ENCODE data around the gene TBC1D20.

Gene TBC1D20

DNA sequence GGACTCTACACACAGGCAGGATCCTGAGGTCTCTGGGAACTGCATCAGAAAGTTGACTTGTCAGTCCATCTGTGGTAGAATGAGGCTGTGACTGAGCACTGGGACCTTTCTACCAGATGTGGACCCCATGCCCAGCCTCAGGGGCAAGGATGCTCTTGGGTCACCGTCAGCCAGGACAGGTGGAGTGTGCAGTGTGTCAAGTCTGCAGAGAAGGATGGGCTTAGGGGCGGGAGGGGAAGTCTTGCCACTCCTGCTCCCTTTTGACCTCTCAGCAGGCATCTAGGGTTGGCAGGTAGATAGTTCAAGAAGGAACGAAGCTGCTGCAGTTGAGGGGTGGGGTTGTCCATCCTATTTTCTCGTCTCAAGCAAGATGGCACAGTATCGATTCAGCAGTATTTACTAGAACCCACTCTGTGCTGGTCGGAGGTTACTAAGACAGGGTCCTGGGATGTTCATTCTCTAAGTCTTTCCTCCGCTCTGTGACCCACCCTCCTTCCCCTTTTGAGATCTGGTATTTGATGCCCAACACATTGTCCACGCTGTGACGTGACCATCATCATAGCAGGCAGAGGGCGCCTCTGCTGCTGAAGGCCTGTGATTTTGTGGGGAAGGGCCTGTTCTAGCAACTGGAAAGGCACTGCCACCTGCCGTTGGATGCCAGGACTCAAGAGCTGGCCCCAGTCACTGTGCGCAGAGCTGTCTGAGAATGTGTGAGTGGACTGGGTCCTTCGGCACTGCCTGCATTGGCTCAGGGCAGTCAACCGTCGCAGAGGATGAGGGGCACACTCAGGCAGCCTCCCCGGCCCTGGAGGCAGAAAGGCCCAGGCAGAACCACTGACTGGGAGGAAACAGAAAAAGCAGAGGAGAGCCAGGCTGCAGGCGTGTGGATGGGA, 31.1 kb downstream of the TBC1D20 start:
- no peak overlapping the region for H3K4me3 ChIP-seq (ENCODE audit: low read depth, low read length)
- TF ChIP-seq, protein P1, sequence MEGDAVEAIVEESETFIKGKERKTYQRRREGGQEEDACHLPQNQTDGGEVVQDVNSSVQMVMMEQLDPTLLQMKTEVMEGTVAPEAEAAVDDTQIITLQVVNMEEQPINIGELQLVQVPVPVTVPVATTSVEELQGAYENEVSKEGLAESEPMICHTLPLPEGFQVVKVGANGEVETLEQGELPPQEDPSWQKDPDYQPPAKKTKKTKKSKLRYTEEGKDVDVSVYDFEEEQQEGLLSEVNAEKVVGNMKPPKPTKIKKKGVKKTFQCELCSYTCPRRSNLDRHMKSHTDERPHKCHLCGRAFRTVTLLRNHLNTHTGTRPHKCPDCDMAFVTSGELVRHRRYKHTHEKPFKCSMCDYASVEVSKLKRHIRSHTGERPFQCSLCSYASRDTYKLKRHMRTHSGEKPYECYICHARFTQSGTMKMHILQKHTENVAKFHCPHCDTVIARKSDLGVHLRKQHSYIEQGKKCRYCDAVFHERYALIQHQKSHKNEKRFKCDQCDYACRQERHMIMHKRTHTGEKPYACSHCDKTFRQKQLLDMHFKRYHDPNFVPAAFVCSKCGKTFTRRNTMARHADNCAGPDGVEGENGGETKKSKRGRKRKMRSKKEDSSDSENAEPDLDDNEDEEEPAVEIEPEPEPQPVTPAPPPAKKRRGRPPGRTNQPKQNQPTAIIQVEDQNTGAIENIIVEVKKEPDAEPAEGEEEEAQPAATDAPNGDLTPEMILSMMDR (IDR thresholded peaks at IDR 0.05; ENCODE audit: low read depth, low read length, missing control alignments): no peak
- no peak for DNase-seq (ENCODE audit: low read depth)

DNA sequence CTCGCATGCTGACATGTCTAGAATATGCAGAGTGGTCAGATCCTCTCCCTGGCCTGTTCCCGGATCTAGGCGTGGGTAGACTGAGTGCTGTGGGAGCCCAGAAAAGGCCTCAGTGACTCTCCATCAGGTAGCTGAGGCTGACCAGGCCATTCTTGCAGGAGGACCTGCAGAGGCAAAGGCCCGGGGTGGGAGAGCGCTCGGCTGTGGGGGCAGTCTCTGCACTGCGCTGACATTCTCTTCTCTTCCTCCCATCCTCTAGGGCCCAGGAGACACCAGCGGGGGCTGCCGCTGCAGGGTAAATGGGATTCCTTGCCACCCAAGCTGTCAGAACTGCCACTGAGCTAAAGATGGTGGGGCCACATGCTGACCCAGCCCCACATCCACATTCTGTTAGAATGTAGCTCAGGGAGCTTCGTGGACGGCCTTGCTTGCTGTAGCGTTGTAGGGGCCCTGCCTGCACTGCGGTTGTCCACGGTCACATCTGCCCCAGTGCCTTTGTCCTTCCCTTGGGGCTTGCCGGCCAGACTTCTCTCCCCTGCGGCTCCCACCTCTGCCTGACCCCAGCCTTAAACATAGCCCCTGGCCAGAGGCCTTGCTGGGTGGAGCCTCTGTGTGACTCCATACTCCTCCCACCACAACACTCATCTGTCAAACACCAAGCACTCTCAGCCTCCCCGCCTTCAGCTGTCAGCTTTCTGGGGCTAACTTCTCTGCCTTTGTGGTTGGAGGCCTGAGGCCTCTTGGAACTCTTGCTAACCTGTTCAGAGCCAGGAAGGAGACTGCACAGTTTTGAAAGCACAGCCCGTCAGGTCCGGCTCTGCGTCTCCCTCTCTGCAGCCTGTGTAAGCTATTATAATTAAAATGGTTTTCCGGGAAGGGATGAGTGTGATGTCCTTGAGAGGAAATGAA, 32.0 kb downstream of the TBC1D20 start:
- DNase-seq (ENCODE audit: low read depth): no peak
- no peak overlapping the region for H3K4me3 ChIP-seq (ENCODE audit: low read depth, low read length)
- TF ChIP-seq, protein P1 (IDR thresholded peaks at IDR 0.05; ENCODE audit: low read depth, low read length, missing control alignments): no peak

DNA sequence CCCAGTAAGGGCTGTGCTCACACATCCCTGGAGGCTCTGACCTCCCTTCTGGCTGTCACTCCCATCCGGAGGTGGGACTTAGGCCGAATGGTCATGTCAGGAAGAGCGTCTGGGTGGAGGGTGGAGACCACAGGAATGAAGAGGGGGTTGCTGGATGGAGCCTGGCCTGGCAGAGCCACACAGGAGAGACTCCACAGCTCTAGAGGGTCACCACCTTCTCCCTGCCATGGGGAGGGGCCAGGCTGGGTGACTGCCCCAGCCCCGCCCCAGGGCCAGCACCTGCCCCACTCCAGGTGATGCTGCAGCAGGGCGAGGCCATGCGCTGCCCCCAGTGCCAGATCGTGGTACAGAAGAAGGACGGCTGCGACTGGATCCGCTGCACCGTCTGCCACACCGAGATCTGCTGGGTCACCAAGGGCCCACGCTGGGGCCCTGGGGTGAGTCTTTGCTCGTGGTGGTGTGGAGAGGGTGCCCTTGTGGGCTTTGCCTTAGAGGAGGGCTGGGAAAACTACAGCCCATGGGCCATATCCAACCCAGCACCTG, 33.6 kb downstream of the TBC1D20 start:
- H3K4me3 ChIP-seq (ENCODE audit: low read depth, low read length): no peak overlapping the region
- TF ChIP-seq, protein P1 (IDR thresholded peaks at IDR 0.05; ENCODE audit: low read depth, low read length, missing control alignments): no peak
- no peak for DNase-seq (ENCODE audit: low read depth)

DNA sequence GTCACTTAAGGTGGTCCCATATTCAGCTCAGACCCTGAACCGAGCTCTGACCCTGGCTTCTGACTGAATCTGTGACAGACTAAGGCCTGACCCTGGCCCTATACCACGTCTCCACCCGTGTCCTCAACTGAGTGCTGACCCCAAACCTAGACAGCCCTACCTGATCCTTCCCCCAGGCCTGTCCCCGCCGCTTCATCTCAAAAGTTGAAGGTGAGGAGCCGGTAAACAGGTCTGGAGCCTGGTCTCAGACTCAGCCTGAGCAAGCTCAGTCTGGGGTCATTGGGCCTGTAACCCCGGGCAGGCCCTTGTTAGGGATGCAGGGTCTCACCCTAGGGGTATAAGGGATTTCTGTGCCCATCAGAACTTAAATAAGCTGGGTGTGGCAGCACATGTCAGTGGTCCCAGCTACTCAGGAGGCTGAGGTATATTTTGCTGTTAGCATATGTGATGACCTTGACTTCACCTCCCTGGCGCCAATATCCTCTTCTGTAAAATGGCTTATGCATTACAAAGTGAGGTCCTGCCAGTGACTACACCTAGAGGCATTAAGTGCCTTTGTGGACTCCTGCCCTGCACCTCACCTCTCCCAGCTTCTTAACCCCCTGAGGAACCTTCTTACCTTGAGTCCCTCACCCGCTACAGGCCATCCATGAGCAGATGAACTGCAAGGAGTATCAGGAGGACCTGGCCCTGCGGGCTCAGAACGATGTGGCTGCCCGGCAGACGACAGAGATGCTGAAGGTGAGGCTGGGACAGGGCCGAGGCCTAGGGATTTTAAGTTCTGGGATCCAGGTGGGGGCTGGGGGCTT, 34.3 kb downstream of the TBC1D20 start:
- no peak for DNase-seq (ENCODE audit: low read depth)
- TF ChIP-seq, protein P1 (IDR thresholded peaks at IDR 0.05; ENCODE audit: low read depth, low read length, missing control alignments): no peak
- no peak overlapping the region for H3K4me3 ChIP-seq (ENCODE audit: low read depth, low read length)

DNA sequence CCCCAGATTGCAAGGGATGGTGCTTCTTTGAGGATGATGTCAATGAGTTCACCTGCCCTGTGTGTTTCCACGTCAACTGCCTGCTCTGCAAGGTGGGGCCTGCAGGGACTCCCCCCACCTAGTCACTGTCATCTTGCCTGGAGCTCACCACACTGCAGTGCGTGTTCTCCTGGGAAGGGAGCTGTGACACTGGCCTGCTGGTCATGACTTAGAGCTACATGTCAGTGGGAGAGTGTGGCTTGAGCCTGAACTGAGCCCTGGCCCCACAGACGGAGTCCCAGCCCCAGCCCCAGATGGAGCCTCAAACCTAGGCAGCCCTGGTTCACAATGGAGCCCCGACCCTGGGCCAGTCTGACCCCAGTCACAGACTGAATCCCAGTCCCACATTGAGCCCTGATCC, 34.9 kb downstream of the TBC1D20 start:
- TF ChIP-seq, protein P1 (IDR thresholded peaks at IDR 0.05; ENCODE audit: low read depth, low read length, missing control alignments): no peak
- H3K4me3 ChIP-seq (ENCODE audit: low read depth, low read length): no peak overlapping the region
- no peak for DNase-seq (ENCODE audit: low read depth)

DNA sequence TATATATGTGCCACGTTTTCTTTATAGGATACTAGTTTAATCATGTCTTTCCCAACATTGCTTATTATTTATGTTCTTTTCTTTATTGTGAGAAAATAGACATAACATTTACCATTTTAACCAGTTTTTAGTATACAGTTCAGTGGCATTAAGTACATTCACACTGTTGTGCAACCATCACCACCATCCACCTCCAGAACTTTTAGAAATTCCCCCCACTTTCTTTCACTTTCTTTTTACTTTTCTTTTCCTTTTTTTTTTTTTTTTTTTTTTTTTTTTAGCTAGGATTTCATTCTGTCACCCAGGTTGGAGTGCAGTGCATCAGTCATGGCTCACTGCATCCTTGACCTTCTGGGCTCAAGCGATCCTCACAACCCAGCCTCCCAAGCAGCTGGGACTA, 35.8 kb downstream of the TBC1D20 start:
- DNase-seq (ENCODE audit: low read depth): no peak
- H3K4me3 ChIP-seq (ENCODE audit: low read depth, low read length): no peak overlapping the region
- TF ChIP-seq, protein P1 (IDR thresholded peaks at IDR 0.05; ENCODE audit: low read depth, low read length, missing control alignments): no peak
